H1 (cell line): ENCODE data around the gene S1PR1. TPM values are rescaled to one million over a fixed set of nuclear protein-coding genes. Genes with fewer than 3 reads are reported as not detected.

Source experiments
- CREB1 ChIP-seq: IDR thresholded peaks from 2 replicates; pipeline ENCODE4 v1.6.1; 2012; ENCODE audit warnings: inconsistent platforms
- KDM1A ChIP-seq: fragments of 200-600, 300-600 bp; sonication (generic); IDR thresholded peaks from 2 replicates; pipeline ENCODE4 v1.7.1; 2016; ENCODE audit warnings: mild to moderate bottlenecking, low read length, borderline replicate concordance
- MAFK ChIP-seq: IDR thresholded peaks from 2 replicates; pipeline ENCODE4 v1.6.1; 2012; ENCODE audit warnings: low read depth, mild to moderate bottlenecking, improper control_type of control experiment, low read length
- polyA plus RNA-seq, 7 experiments: library from polyadenylated mRNA; depleted of rRNA in 3 of 7; stranded (reverse) in 5 of 7; unstranded in 2 of 7; fragments of >200 nt in 5 of 7; fragments of 200-250 nt in 2 of 7; gene quantifications; 1 replicate in 5 of 7; 2 replicates in 1 of 7; 4 replicates in 1 of 7; pipeline versions ENCODE4 v1.2.1 to v1.2.3, GENCODE V29; 2011 to 2013; ENCODE audit warnings: missing spikeins in 2 of 7, mixed read lengths in 2 of 7
- total RNA-seq: library from RNA; stranded (reverse); fragmentation: NEBNext Ultra II Directional; extraction: Animal tissue kit (Norgen Biotek cat#: 25700); gene quantifications from 2 replicates; pipeline ENCODE4 v1.2.1, GENCODE V29; 2021

The S1PR1 gene
- total and polyA plus RNA-seq, 2 of the 8 experiments (the other 6 are each of a cell fraction or from before 2014, with no cell fraction given), result 3.5 to 5.5 TPM

- TF ChIP-seq CREB1, result no peak
- no peak for TF ChIP-seq MAFK
- TF ChIP-seq KDM1A, result no peak
- TF ChIP-seq, all 59 proteins: peak for 0
These were observed 17.3 kb downstream of the S1PR1 start (continued) for GRCh38 chr1:101253976-101254674.
